ENCODE data around the gene GOLT1A. TPM values are rescaled to one million over a fixed set of nuclear protein-coding genes. Genes with fewer than 3 reads are reported as not detected.

The GOLT1A gene
- total RNA-seq, 1 experiment from 2014 or later = not detected

DNA sequence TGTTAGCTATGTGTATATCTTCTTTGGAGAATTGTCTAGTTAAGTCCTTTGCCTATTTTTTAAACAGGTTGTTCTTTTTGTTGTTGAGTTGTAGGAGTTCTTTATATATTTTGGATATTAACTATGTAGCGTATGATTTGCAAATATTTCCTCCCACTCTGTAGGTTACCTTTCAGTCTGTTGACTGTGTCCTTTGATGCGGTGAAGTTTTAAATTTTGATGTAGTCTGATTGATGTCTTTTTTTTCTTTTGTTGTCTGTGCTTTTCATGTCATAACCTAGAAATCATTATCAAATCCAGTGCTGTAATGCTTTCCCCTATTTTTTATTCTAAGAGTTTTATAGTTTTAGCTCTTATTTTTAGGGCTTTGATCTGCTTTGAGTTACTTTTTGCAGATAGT lies 8.8 kb downstream of the GOLT1A start:
- CTCF ChIA-PET = no interaction called here
- POLR2A ChIA-PET (ENCODE audit: low non-redundant PET) = no interaction called here
- no TSS peak for BruUV-seq (replicated peaks)

DNA sequence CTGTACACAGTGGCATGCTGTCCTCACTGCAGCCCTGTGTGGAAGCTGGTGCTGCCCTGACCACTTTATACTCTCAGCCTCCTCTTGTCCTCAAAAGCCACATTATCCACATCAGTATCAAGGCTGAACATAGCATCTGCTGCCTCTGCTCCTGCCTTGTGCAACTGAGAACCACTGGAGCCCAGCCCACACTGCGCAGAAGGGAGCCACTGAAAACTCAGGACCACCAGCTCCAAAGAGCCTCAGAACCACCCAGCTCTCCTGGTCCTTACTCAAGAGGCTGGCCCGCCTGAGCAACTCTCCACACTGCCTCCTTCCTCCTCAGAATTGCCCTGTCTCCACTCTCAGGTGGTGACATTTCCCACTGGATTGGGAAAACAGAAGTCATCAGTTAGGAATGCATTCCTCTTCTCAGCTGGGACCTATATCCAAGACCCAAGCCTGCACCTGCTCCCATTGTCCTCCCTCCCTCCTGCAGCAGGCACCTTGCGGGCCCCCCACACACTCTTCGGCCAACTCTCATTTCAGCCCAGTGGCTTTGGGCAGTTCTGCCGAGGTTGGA lies 10.5 kb downstream of the GOLT1A start:
- Histone ChIP-seq H3K27me3 (replicated peaks; ENCODE audit: insufficient read depth, low read depth, low read length, poor library complexity) (peaks cover 16% of the 10 kb centered on the region), H3K4me1 (ENCODE audit: insufficient read depth, low read length, poor library complexity, severe bottlenecking) (no peaks in the 10 kb centered on the region), H3K27ac (ENCODE audit: low read depth, low read length, poor library complexity, severe bottlenecking) (no peak overlapping the region), H3K9me3 (ENCODE audit: low read depth, low read length, poor library complexity, severe bottlenecking) (no peaks in the 10 kb centered on the region), H3K4me3 (ENCODE audit: low read depth, low read length, poor library complexity, severe bottlenecking) (no peak overlapping the region), H3K36me3 (ENCODE audit: insufficient read depth, low read length, poor library complexity, severe bottlenecking) (no peaks in the 10 kb centered on the region)
- DNase-seq (ENCODE audit: low spot score) = no peak
- ChIA-PET POLR2A (ENCODE audit: low non-redundant PET) (no interaction called here), CTCF (no interaction called here)
- no TSS peak for BruUV-seq (replicated peaks)
- intact Hi-C loops (cut with micrococcal nuclease; ENCODE audit: unreplicated experiment) = no loop called here
- TF ChIP-seq, protein P1, sequence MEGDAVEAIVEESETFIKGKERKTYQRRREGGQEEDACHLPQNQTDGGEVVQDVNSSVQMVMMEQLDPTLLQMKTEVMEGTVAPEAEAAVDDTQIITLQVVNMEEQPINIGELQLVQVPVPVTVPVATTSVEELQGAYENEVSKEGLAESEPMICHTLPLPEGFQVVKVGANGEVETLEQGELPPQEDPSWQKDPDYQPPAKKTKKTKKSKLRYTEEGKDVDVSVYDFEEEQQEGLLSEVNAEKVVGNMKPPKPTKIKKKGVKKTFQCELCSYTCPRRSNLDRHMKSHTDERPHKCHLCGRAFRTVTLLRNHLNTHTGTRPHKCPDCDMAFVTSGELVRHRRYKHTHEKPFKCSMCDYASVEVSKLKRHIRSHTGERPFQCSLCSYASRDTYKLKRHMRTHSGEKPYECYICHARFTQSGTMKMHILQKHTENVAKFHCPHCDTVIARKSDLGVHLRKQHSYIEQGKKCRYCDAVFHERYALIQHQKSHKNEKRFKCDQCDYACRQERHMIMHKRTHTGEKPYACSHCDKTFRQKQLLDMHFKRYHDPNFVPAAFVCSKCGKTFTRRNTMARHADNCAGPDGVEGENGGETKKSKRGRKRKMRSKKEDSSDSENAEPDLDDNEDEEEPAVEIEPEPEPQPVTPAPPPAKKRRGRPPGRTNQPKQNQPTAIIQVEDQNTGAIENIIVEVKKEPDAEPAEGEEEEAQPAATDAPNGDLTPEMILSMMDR (conservative IDR thresholded peaks at IDR 0.05; ENCODE audit: low read depth, low read length) = no peak
- TF ChIP-seq EZH2 (IDR thresholded peaks at IDR 0.05; ENCODE audit: borderline replicate concordance, low read depth, low read length, poor library complexity, severe bottlenecking) = no peak

More for the DNA sequence above, 8.8 kb downstream of the GOLT1A start:
- H3K4me1 ChIP-seq (ENCODE audit: insufficient read depth, low read length, poor library complexity, severe bottlenecking) = no peaks in the 10 kb centered on the region
- H3K4me3 ChIP-seq (ENCODE audit: low read depth, low read length, poor library complexity, severe bottlenecking) = no peak overlapping the region
- TF ChIP-seq EZH2 (IDR thresholded peaks at IDR 0.05; ENCODE audit: borderline replicate concordance, low read depth, low read length, poor library complexity, severe bottlenecking) = no peak
- TF ChIP-seq, protein P1 (conservative IDR thresholded peaks at IDR 0.05; ENCODE audit: low read depth, low read length) = no peak
- no peak for DNase-seq (ENCODE audit: low spot score)
- H3K27ac ChIP-seq (ENCODE audit: low read depth, low read length, poor library complexity, severe bottlenecking) = no peak overlapping the region
- no peaks in the 10 kb centered on the region for H3K9me3 ChIP-seq (ENCODE audit: low read depth, low read length, poor library complexity, severe bottlenecking)
- no peaks in the 10 kb centered on the region for H3K36me3 ChIP-seq (ENCODE audit: insufficient read depth, low read length, poor library complexity, severe bottlenecking)
- intact Hi-C loops (cut with micrococcal nuclease; ENCODE audit: unreplicated experiment) = no loop called here
- H3K27me3 ChIP-seq (replicated peaks; ENCODE audit: insufficient read depth, low read depth, low read length, poor library complexity) = peaks cover 16% of the 10 kb centered on the region

DNA sequence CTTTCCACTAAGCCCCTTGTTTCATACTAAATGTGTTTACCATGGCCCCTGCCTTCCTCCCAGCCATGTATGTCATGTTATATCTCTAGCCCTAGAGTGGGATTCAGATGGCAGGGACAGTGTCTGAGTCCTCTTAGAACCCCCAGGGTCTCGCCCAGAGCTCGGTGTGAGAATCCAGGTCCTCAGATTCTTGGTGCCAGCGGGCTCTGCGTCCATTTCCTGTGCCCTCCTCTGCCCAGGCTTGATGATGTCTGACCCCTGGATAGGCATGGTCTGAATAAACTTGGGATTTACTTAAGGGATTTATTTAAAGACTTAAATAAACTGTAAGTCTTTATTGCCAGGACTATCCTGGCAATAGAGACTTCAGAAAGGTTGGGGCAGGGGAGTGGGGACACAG lies 11.3 kb downstream of the GOLT1A start:
- ChIA-PET POLR2A (ENCODE audit: low non-redundant PET) (no interaction called here), CTCF (no interaction called here)
- Histone ChIP-seq H3K27ac (ENCODE audit: low read depth, low read length, poor library complexity, severe bottlenecking) (no peak overlapping the region), H3K4me3 (ENCODE audit: low read depth, low read length, poor library complexity, severe bottlenecking) (no peak overlapping the region), H3K27me3 (replicated peaks; ENCODE audit: insufficient read depth, low read depth, low read length, poor library complexity) (peaks cover 16% of the 10 kb centered on the region), H3K4me1 (ENCODE audit: insufficient read depth, low read length, poor library complexity, severe bottlenecking) (no peaks in the 10 kb centered on the region), H3K36me3 (ENCODE audit: insufficient read depth, low read length, poor library complexity, severe bottlenecking) (no peaks in the 10 kb centered on the region), H3K9me3 (ENCODE audit: low read depth, low read length, poor library complexity, severe bottlenecking) (no peaks in the 10 kb centered on the region)
- TF ChIP-seq, protein P1 (conservative IDR thresholded peaks at IDR 0.05; ENCODE audit: low read depth, low read length) = no peak
- no peak for TF ChIP-seq EZH2 (IDR thresholded peaks at IDR 0.05; ENCODE audit: borderline replicate concordance, low read depth, low read length, poor library complexity, severe bottlenecking)
- intact Hi-C loops (cut with micrococcal nuclease; ENCODE audit: unreplicated experiment) = no loop called here
- BruUV-seq (replicated peaks) = no TSS peak
- DNase-seq (ENCODE audit: low spot score) = no peak
